Sigmoid colon (tissue), 7 donors: Measurements from ENCODE around the gene SRSF2. TPM values are rescaled to one million over a fixed set of nuclear protein-coding genes. Genes with fewer than 3 reads are reported as not detected.

Source experiments
- DNase-seq: peaks from one replicate; pipeline ENCODE4 v3.0.0-alpha.2; 2019
- H3K27ac ChIP-seq, 4 donors: fragments of 200-600 bp; sonication (generic); one replicate each; pipeline ENCODE4 v1.5.1; 2016 to 2019; ENCODE audit warnings: mild to moderate bottlenecking in 1 of 4
- H3K27me3 ChIP-seq, 3 donors: fragments of 200-600 bp; sonication (generic); one replicate each; pipeline ENCODE4 v1.5.1; 2019; ENCODE audit warnings: mild to moderate bottlenecking in 1 of 3
- H3K36me3 ChIP-seq, 4 donors: fragments of 200-600 bp; sonication (generic); one replicate each; pipeline ENCODE4 v1.5.1; 2016 to 2019
- H3K4me1 ChIP-seq, 4 donors: fragments of 200-600 bp; sonication (generic); one replicate each; pipeline ENCODE4 v1.5.1; 2017 to 2019
- H3K4me3 ChIP-seq, 4 donors: fragments of 200-600 bp; sonication (generic); one replicate each; pipeline ENCODE4 v1.5.1; 2017 to 2019; ENCODE audit warnings: mild to moderate bottlenecking in 2 of 4, moderate library complexity in 1 of 4
- H3K9me3 ChIP-seq, 4 donors: fragments of 200-600 bp in 3 of 4; sonication (generic) in 3 of 4; one replicate each; pipeline versions ENCODE4 v1.5.1 to v1.6.1; 2013 to 2019
- EP300 ChIP-seq, 4 donors: sonication (generic); formaldehyde crosslinking; IDR thresholded peaks; one replicate each; pipeline ENCODE4 v1.6.1; 2017; ENCODE audit warnings: antibody characterized with exemption in 4 of 4
- POLR2A ChIP-seq, 2 donors: fragments of 450-650 bp; IDR thresholded peaks; one replicate each; pipeline ENCODE4 v1.6.1; 2016; ENCODE audit warnings: antibody characterized with exemption in 2 of 2, mild to moderate bottlenecking in 2 of 2, moderate library complexity in 2 of 2
- POLR2AphosphoS5 ChIP-seq, 4 donors: sonication (generic); formaldehyde crosslinking; IDR thresholded peaks; one replicate each; pipeline ENCODE4 v1.6.1; 2017; ENCODE audit warnings: antibody characterized with exemption in 4 of 4
- WGBS, 2 donors: extraction: QIAGEN DNeasy Blood & Tissue Kit; methylation state at CpG; one replicate each; pipeline ENCODE4 v1.1.7; 2013; 5-methylcytosine and 5-hydroxymethylcytosine counted together
- intact Hi-C: fragments of 100-400 bp; cut with DNase I; formaldehyde crosslinking; loops from one replicate; pipeline ENCODE4 v1.15.1; 2023
- polyA plus RNA-seq, 3 donors: library from polyadenylated mRNA; stranded (reverse); fragments of 200-250 nt; gene quantifications; one replicate each; pipeline ENCODE4 v1.2.3, GENCODE V29; 2013
- total RNA-seq, 4 donors: library from RNA; depleted of rRNA; stranded (reverse); fragments of >200 nt; gene quantifications; one replicate each; pipeline ENCODE4 v1.1.0, GENCODE V29; 2016
- TF ChIP-seq, protein P1 (sequence below), 4 experiments: fragments of 450-650 bp in 3 of 4; fragments of 200-600 bp in 1 of 4; IDR thresholded peaks; one replicate each; pipeline ENCODE4 v1.5.1; 2016 to 2019; ENCODE audit warnings: antibody characterized with exemption in 4 of 4, mild to moderate bottlenecking in 3 of 4, moderate library complexity in 2 of 4
- donor health status: healthy with polysubstance abuse.
- donor health status: Bipolar disorder and iron deficiency.
- donor health status: healthy.

SRSF2 gene
- total and polyA plus RNA-seq, 7 donors: 87.9 to 229 (median 126) TPM

DNA sequence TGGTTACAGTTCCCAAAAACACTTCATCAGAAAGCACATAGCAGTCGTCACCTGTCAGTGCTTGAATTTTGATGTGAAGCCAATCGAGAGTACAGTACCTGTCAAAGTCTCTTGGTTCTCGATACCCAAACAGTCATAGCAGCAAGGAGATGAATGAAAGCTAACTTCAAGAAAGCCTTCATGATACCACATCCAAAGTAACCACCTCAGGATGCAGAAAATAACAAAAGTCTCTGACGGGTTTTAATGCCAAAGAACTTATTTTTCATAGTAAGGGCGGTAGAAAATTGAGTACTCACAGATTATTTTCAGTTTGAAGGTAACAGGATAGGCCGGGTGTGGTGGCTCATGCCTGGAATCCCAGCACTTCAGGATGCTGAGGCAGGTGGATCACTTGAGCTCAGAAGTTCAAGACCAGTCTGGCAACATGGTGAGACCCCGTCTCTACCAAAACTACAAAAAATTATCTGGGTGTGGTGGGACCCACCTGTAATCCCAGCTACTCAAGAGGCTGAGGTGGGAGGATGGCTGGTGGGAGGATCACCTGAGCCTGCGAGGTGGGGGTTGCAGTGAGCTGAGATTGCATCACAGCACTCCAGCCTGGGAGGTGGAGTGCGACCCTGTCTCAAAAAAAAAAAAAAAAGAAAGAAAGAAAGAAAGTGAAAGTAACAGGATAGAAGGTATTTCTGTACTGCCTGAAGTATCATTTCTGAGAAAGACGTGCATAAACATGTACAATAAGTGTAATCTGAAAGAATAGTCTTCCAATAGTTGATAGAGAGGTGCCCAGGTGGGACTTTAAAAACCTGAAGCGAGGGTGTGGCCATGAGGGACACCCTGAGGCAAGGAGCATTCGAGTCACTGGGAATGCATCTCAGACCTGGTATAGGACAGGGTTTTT is 16.2 kb upstream of the SRSF2 start:
- no peak for DNase-seq
- no peaks in the 10 kb centered on the region for H3K9me3 ChIP-seq
- intact Hi-C loops: no loop called here
- H3K4me1 ChIP-seq: no peaks in the 10 kb centered on the region
- H3K36me3 ChIP-seq: peaks cover 0 to 77% (median 13%) of the 10 kb centered on the region in 4 donors
- no peaks in the 10 kb centered on the region for H3K27me3 ChIP-seq
- 72 to 84% methylated on average over 12 of the region's 12 CpGs for WGBS, 2 donors
- H3K27ac ChIP-seq: no peak overlapping the region
- no peak for TF ChIP-seq POLR2AphosphoS5 (IDR thresholded peaks at IDR 0.05)
- TF ChIP-seq, protein P1, sequence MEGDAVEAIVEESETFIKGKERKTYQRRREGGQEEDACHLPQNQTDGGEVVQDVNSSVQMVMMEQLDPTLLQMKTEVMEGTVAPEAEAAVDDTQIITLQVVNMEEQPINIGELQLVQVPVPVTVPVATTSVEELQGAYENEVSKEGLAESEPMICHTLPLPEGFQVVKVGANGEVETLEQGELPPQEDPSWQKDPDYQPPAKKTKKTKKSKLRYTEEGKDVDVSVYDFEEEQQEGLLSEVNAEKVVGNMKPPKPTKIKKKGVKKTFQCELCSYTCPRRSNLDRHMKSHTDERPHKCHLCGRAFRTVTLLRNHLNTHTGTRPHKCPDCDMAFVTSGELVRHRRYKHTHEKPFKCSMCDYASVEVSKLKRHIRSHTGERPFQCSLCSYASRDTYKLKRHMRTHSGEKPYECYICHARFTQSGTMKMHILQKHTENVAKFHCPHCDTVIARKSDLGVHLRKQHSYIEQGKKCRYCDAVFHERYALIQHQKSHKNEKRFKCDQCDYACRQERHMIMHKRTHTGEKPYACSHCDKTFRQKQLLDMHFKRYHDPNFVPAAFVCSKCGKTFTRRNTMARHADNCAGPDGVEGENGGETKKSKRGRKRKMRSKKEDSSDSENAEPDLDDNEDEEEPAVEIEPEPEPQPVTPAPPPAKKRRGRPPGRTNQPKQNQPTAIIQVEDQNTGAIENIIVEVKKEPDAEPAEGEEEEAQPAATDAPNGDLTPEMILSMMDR (IDR thresholded peaks at IDR 0.05): no peak
- TF ChIP-seq POLR2A (IDR thresholded peaks at IDR 0.05): no peak
- TF ChIP-seq EP300 (IDR thresholded peaks at IDR 0.05): no peak
- no peak overlapping the region for H3K4me3 ChIP-seq

DNA sequence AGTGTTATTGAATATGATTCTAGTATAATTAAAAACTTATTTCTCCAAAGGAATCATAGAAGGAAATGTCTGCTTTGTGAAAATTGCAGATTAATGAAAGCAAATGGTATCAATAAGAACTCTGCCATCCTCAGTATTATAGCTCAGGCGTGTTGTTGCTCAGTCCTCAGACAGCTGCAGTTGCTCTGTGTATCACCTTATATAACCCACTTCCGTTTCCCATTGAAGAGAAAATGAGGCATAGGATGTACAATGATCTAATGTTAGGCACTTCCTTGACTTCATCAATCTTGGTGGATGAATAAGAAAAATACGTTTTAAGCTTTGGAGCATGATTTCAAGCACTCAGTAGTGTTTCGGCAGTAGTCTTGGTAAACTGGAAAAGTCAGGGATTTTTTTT is 14.9 kb upstream of the SRSF2 start:
- Histone ChIP-seq H3K4me1 (no peaks in the 10 kb centered on the region), H3K9me3 (no peaks in the 10 kb centered on the region), H3K4me3 (no peak overlapping the region), H3K27ac (no peak overlapping the region), H3K36me3 (peaks cover 0 to 72% (median 12%) of the 10 kb centered on the region in 4 donors), H3K27me3 (no peaks in the 10 kb centered on the region)
- TF ChIP-seq, protein P1 (IDR thresholded peaks at IDR 0.05): no peak
- TF ChIP-seq EP300 (IDR thresholded peaks at IDR 0.05) (no peak), POLR2A (IDR thresholded peaks at IDR 0.05) (no peak), POLR2AphosphoS5 (IDR thresholded peaks at IDR 0.05) (no peak)
- no peak for DNase-seq
- intact Hi-C loops: no loop called here
- WGBS, 2 donors: 87 to 90% methylated on average over 4 of the region's 4 CpGs

DNA sequence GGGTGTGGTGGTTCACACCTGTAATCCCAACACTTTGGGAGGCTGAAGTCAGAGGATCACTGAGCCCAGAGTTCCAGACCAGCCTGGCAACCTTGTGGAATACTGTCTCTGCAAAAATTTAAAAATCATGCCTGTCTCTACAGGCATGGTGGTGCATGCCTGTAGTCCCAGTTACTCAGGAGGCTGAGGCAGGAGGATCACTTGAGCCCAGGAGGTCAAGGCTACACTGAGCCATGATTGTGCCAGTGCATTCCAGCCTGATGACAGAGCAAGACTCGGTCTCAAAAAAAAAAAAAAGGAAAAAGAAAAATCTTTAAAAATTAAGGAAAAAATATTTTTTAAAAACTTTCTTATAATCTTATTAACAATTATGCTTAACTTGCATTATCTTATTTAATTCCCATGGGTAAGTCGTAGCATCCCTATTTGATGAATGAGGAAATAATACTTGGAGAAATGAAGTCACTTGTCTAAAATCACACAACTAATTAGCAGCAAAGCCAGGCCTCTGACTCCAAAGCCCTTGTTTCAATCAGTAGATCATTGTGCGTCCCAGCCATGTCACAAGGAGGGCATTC is 14.4 kb upstream of the SRSF2 start:
- no peak for TF ChIP-seq POLR2A (IDR thresholded peaks at IDR 0.05)
- TF ChIP-seq, protein P1 (IDR thresholded peaks at IDR 0.05): no peak
- TF ChIP-seq POLR2AphosphoS5 (IDR thresholded peaks at IDR 0.05): no peak
- no peak for TF ChIP-seq EP300 (IDR thresholded peaks at IDR 0.05)
- intact Hi-C loops: no loop called here
- no peaks in the 10 kb centered on the region for H3K4me1 ChIP-seq
- H3K9me3 ChIP-seq: no peaks in the 10 kb centered on the region
- no peak for DNase-seq
- 92 to 96% methylated on average over 3 of the region's 3 CpGs for WGBS, 2 donors
- no peak overlapping the region for H3K27ac ChIP-seq
- no peak overlapping the region for H3K4me3 ChIP-seq
- peaks cover 0 to 72% (median 10%) of the 10 kb centered on the region in 4 donors for H3K36me3 ChIP-seq
- H3K27me3 ChIP-seq: no peaks in the 10 kb centered on the region

DNA sequence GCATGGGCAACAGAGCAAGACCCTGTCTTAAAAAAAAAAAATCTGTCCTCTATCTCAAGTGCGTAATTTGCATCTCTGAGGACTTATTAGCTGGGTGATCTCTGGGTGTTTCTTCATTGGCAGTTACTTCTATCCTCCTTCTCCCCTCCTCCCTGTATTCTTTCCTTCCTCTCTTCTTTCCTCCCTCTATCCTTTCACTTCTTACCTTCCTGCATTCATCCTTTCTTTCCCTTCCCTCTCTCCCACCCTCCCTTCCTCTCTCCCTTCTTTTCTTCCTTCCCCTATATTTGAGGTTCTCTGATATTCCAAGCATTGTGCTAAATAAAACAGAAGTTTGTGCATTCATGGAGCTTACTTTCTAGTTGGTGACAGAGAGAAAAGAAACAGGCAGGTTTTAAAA is 11.5 kb upstream of the SRSF2 start:
- H3K36me3 ChIP-seq: peaks cover 7 to 75% (median 14%) of the 10 kb centered on the region in 4 donors
- no peaks in the 10 kb centered on the region for H3K9me3 ChIP-seq
- H3K4me3 ChIP-seq: no peak overlapping the region
- no peak overlapping the region for H3K27ac ChIP-seq
- no peaks in the 10 kb centered on the region for H3K4me1 ChIP-seq
- TF ChIP-seq, protein P1 (IDR thresholded peaks at IDR 0.05): no peak
- TF ChIP-seq POLR2A (IDR thresholded peaks at IDR 0.05) (no peak), POLR2AphosphoS5 (IDR thresholded peaks at IDR 0.05) (no peak), EP300 (IDR thresholded peaks at IDR 0.05) (no peak)
- no peak for DNase-seq
- 97 to 100% methylated on average over 1 of the region's 1 CpG for WGBS, 2 donors
- intact Hi-C loops: no loop called here
- H3K27me3 ChIP-seq: no peaks in the 10 kb centered on the region
